GM21390 (cell line): ENCODE data around the gene AHCYL1.
A peak's percentile ranks its signal among the peaks of the same experiment; 100 is the strongest.

Experiments
- ATAC-seq: cut with Tn5 transposase; IDR thresholded peaks from one replicate; pipeline ENCODE4 v1.9.1; 2021; ENCODE audit not compliant: unreplicated experiment

Gene AHCYL1

GRCh38 chr1:110034451-110035235 is 50.1 kb downstream of the AHCYL1 start, which contains the start of gene STRIP1:
Gene STRIP1, plus strand, starts transcription at chr1:110034624. Its CDS starts 14 bp downstream, at chr1:110034638.
- peak; percentile 84 for ATAC-seq

DNA sequence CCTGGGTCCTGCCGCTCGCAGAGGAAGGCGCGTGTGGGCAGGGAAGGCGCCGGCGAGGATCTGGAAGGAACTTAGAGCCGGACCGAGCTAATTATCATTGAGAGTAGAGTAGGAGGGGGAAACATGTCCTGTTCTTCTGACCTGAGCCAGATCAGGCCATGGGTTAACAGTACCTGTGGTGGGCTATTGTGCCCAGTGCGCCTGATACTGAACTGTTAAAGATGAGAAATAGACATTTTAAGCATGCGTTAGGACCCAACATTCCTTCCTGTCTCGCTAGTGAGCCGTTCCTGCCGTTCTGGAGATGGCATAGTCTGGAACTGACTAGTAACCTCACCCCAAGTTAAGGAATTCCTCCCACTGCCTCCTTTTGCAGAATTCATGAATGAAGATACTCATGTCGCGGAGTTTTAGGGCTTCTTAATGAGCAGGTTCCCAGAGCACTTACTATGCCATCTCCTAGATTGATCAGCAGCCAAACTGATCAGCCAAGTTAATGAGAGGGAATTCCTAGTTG is 50.7 kb downstream of the AHCYL1 start:
- no peak for ATAC-seq

- ATAC-seq: no peak
Measured at GRCh38 chr1:110038271-110038670, 53.7 kb downstream of the AHCYL1 start.

GRCh38 chr1:110039641-110040040 is 55.1 kb downstream of the AHCYL1 start:
- no peak for ATAC-seq

- no peak for ATAC-seq
Measured at GRCh38 chr1:110040548-110040947, 56.0 kb downstream of the AHCYL1 start.

GRCh38 chr1:110043016-110043415 is 58.5 kb downstream of the AHCYL1 start:
- ATAC-seq: no peak

- ATAC-seq: no peak
Measured at GRCh38 chr1:110047463-110047862, 62.9 kb downstream of the AHCYL1 start.

GRCh38 chr1:110048240-110048639 is 63.7 kb downstream of the AHCYL1 start:
- no peak for ATAC-seq

DNA sequence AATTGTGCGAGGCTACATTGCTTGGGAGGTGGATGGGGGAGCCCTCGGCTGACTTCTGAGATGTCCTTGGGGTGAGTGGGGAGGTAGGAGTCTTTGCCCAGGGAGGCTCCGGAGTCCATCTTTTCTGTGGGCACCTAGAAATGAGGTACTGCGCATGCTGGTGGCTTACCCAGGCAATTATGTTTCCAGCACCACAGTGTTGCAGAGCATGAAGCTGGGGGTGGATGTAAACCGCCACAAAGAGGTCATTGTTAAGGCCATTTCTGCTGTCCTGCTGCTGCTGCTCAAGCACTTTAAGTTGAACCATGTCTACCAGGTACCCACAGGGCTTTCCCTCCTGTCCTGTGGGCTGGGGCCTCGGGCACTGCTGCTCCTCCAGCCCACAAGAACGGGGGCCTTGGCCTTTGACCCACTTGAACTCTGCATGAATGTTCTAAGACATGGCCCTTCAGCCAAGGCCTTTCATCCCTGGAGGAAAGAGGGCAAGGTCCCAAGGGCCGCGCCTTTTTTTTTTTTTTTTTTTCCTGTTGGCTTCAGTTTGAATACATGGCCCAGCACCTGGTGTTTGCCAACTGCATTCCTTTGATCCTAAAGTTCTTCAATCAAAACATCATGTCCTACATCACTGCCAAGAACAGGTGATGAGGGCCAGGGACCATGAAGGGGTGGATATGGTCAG is 64.5 kb downstream of the AHCYL1 start:
- ATAC-seq: no peak

- ATAC-seq: no peak
Measured at GRCh38 chr1:110049801-110050601, 65.4 kb downstream of the AHCYL1 start.

GRCh38 chr1:110050602-110051261 is 66.2 kb downstream of the AHCYL1 start:
- ATAC-seq: no peak

- no peak for ATAC-seq
Measured at GRCh38 chr1:110051262-110051648, 66.7 kb downstream of the AHCYL1 start.

DNA sequence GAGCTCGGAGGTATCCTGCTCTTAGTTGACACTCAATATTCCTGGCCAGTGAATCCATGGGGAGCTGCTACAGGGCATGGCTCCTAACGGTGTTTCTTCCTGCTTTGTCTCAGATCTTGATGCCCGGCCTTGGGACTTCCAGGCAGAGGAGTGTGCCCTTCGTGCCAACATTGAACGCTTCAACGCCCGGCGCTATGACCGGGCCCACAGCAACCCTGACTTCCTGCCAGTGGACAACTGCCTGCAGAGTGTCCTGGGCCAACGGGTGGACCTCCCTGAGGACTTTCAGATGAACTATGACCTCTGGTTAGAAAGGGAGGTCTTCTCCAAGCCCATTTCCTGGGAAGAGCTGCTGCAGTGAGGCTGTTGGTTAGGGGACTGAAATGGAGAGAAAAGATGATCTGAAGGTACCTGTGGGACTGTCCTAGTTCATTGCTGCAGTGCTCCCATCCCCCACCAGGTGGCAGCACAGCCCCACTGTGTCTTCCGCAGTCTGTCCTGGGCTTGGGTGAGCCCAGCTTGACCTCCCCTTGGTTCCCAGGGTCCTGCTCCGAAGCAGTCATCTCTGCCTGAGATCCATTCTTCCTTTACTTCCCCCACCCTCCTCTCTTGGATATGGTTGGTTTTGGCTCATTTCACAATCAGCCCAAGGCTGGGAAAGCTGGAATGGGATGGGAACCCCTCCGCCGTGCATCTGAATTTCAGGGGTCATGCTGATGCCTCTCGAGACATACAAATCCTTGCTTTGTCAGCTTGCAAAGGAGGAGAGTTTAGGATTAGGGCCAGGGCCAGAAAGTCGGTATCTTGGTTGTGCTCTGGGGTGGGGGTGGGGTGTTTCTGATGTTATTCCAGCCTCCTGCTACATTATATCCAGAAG is 69.2 kb downstream of the AHCYL1 start:
- ATAC-seq: no peak

GRCh38 chr1:110055493-110056284 is 71.1 kb downstream of the AHCYL1 start:
- no peak for ATAC-seq

GRCh38 chr1:110056285-110056683 is 71.7 kb downstream of the AHCYL1 start:
- ATAC-seq: no peak

DNA sequence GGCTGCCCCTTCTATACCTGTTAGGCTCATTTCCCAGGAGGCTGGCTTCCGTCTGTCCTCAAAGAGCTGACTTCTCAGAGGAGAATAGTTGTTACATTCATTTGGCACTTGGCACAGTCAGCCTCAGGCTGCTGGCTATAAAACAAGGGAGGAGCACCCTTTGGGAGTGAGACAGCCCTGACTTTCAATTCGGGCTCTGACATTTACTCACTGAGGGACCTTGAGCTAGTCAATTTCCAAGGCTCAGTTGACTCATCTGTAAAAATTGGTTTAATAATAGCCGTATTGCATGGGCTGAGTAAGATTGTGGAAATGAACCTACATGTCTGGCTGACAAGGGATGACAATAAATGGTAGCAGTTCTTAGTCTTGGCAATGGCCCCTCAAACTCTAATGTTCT is 72.2 kb downstream of the AHCYL1 start:
- ATAC-seq: no peak

- ATAC-seq: no peak
Measured at GRCh38 chr1:110057963-110058518, 73.5 kb downstream of the AHCYL1 start.

- no peak for ATAC-seq
Measured at GRCh38 chr1:110058591-110058990, 74.0 kb downstream of the AHCYL1 start.
